Natural killer cell (primary cell): ENCODE results near the gene RAPGEF2. TPM values are rescaled to one million over a fixed set of nuclear protein-coding genes. Genes with fewer than 3 reads are reported as not detected.

Experiments
- ATAC-seq, 3 donors: fragments of 150-1000 bp in 2 of 3; fragments of 200-7000 bp in 1 of 3; cut with Tn5 transposase; 1 replicate in 1 of 3; 2 replicates in 2 of 3; pipeline ENCODE4 v1.10.0; 2021; ENCODE audit warnings: mild to moderate bottlenecking in 2 of 3, moderate library complexity in 2 of 3
- DNase-seq, 2 donors: peaks; one replicate each; pipeline versions ENCODE4 v3.0.0 to v3.0.0-alpha.2; 2013 to 2021; ENCODE audit warnings: mixed read lengths in 1 of 2
- H3K27ac ChIP-seq: one replicate; pipeline ENCODE4 v1.5.1; 2013; ENCODE audit warnings: mild to moderate bottlenecking, low read length
- H3K27me3 ChIP-seq: one replicate; pipeline ENCODE4 v1.6.1; 2013; ENCODE audit warnings: low read length; ENCODE audit not compliant: control insufficient read depth, insufficient read depth
- H3K36me3 ChIP-seq: one replicate; pipeline ENCODE4 v1.6.1; 2013; ENCODE audit warnings: low read length; ENCODE audit not compliant: control insufficient read depth, insufficient read depth
- H3K4me1 ChIP-seq: one replicate; pipeline ENCODE4 v1.6.1; 2013; ENCODE audit warnings: low read length; ENCODE audit not compliant: control insufficient read depth, insufficient read depth
- H3K4me3 ChIP-seq: one replicate; pipeline ENCODE4 v1.5.1; 2013; ENCODE audit warnings: low read length
- H3K9me3 ChIP-seq: one replicate; pipeline ENCODE4 v1.6.1; 2013; ENCODE audit warnings: low read length; ENCODE audit not compliant: control insufficient read depth, insufficient read depth
- H3K27ac Mint-ChIP-seq, 2 donors: one replicate each; pipeline ENCODE4 v1.8.0; 2022; ENCODE audit warnings: mild to moderate bottlenecking in 2 of 2, mixed read lengths in 2 of 2, moderate library complexity in 1 of 2
- H3K27me3 Mint-ChIP-seq, 2 donors: one replicate each; pipeline ENCODE4 v1.8.0; 2022; ENCODE audit warnings: low read depth in 2 of 2, mixed read lengths in 2 of 2
- H3K36me3 Mint-ChIP-seq: one replicate; pipeline ENCODE4 v1.8.0; 2022; ENCODE audit warnings: mixed read lengths
- H3K4me1 Mint-ChIP-seq, 2 donors: one replicate each; pipeline ENCODE4 v1.8.0; 2022; ENCODE audit warnings: mixed read lengths in 2 of 2
- H3K4me3 Mint-ChIP-seq: one replicate; pipeline ENCODE4 v1.8.0; 2022; ENCODE audit warnings: mild to moderate bottlenecking, moderate library complexity, mixed read lengths
- H3K9me3 Mint-ChIP-seq, 2 donors: one replicate each; pipeline ENCODE4 v1.8.0; 2022; ENCODE audit warnings: mixed read lengths in 2 of 2
- WGBS: methylation state at CpG from one replicate; pipeline ENCODE4 v1.1.7; 2013; ENCODE audit warnings: missing lambda C conversion rate; ENCODE audit not compliant: insufficient coverage; 5-methylcytosine and 5-hydroxymethylcytosine counted together
- intact Hi-C: fragments of 100-400 bp; cut with micrococcal nuclease; formaldehyde crosslinking; loops from one replicate; pipeline ENCODE4 v1.14.2; 2022
- total RNA-seq, 4 donors: library from RNA; stranded (reverse); fragments of 120-200 nt in 1 of 4; gene quantifications; one replicate each; pipeline versions ENCODE4 v1.2.3 to v1.2.4, GENCODE V29; 2013 to 2022
- TF ChIP-seq, protein P1 (sequence below): fragments of 200-600 bp; IDR thresholded peaks from one replicate; pipeline ENCODE4 v1.8.0; 2022; ENCODE audit warnings: antibody characterized with exemption

Gene RAPGEF2
- total RNA-seq, 3 donors from 2014 or later (not counting 1 experiment from before 2014, with no cell fraction given): 21.9 to 55.6 (median 27.6) TPM

DNA sequence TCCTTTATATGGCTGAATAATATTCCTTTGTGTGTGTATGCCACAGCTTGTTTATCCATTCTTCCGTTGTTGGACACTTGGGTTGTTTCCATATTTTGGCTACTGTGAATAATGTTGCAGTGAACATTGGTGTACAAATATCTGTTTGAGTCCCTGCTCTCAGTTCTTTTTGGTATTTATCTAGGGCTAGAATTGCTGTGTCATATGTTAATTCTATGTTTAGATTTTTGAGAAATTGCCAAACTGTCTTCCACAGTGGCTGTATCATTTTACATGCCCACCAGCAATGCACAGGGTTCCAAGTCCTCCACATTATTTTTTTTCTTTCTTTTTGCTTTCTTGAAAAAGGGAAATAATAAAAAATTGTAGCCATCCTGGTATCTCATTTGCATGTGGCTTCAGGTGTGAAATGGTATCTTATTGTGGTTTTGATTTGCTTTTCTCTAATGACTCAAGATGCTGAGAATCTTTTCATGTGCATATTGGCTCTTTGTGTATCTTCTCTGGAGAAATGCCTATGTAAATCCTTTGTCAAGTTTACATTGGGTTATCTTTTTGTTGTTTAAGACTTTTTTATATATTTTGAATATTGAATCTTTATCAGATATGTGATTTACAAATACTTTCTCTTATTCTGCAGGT lies 129.7 kb downstream of the RAPGEF2 start:
- Histone ChIP-seq H3K4me1 (no peaks in the 10 kb centered on the region), H3K27ac (no peak overlapping the region), H3K4me3 (no peak overlapping the region), H3K9me3 (no peaks in the 10 kb centered on the region), H3K36me3 (no peaks in the 10 kb centered on the region), H3K27me3 (no peaks in the 10 kb centered on the region)
- Mint-ChIP-seq H3K4me1 (peaks cover 13 to 17% of the 10 kb centered on the region in 2 donors), H3K9me3 (no peaks in the 10 kb centered on the region), H3K27ac (no peak overlapping the region), H3K27me3 (no peaks in the 10 kb centered on the region), H3K36me3 (no peaks in the 10 kb centered on the region), H3K4me3 (no peak overlapping the region)
- TF ChIP-seq, protein P1, sequence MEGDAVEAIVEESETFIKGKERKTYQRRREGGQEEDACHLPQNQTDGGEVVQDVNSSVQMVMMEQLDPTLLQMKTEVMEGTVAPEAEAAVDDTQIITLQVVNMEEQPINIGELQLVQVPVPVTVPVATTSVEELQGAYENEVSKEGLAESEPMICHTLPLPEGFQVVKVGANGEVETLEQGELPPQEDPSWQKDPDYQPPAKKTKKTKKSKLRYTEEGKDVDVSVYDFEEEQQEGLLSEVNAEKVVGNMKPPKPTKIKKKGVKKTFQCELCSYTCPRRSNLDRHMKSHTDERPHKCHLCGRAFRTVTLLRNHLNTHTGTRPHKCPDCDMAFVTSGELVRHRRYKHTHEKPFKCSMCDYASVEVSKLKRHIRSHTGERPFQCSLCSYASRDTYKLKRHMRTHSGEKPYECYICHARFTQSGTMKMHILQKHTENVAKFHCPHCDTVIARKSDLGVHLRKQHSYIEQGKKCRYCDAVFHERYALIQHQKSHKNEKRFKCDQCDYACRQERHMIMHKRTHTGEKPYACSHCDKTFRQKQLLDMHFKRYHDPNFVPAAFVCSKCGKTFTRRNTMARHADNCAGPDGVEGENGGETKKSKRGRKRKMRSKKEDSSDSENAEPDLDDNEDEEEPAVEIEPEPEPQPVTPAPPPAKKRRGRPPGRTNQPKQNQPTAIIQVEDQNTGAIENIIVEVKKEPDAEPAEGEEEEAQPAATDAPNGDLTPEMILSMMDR: no peak
- DNase-seq (peak in 1 of 2 donors; percentile 13), ATAC-seq (no peak)
- 100% methylated on average over 1 of the region's 1 CpG for WGBS
- intact Hi-C loops: no loop called here

DNA sequence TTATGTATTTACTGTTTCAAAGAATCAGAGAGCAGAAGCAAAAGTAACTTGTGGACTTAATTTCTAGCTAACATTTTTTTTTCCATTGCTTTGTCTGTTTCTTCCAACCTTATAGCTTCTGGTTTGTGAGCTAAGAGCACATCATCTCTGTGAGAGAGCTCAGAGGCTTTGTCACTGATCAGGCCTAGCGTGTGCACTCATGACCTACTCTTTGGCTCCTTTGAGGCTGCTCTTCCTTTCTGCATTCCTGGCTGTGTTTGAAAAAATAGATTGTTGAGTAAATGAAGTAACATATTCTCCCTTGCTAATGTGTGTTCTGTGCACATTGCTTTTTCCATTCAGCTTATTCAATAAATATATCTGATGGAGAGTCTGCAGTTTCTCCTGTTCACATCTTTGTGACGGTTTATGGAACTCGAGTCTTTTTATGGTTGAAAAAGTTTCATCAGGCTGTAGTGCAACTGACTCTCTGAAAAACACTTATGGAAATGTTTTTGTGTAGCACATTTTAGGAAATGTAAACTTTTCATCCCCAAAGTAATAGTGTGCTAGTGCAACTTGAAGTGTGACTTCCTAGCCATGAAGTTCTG lies 133.0 kb downstream of the RAPGEF2 start:
- no peak overlapping the region for H3K27ac ChIP-seq
- DNase-seq (no peak), ATAC-seq (no peak)
- Mint-ChIP-seq H3K9me3 (no peaks in the 10 kb centered on the region), H3K27me3 (no peaks in the 10 kb centered on the region), H3K4me1 (peaks cover 13 to 28% of the 10 kb centered on the region in 2 donors), H3K27ac (peak overlapping the region in 1 of 2 donors; percentile 22), H3K4me3 (no peak overlapping the region), H3K36me3 (no peaks in the 10 kb centered on the region)
- TF ChIP-seq, protein P1: no peak
- no peaks in the 10 kb centered on the region for H3K27me3 ChIP-seq
- H3K36me3 ChIP-seq: no peaks in the 10 kb centered on the region
- no peak overlapping the region for H3K4me3 ChIP-seq
- 96% methylated on average over 3 of the region's 3 CpGs for WGBS
- no peaks in the 10 kb centered on the region for H3K9me3 ChIP-seq
- intact Hi-C loops: no loop called here
- H3K4me1 ChIP-seq: no peaks in the 10 kb centered on the region

DNA sequence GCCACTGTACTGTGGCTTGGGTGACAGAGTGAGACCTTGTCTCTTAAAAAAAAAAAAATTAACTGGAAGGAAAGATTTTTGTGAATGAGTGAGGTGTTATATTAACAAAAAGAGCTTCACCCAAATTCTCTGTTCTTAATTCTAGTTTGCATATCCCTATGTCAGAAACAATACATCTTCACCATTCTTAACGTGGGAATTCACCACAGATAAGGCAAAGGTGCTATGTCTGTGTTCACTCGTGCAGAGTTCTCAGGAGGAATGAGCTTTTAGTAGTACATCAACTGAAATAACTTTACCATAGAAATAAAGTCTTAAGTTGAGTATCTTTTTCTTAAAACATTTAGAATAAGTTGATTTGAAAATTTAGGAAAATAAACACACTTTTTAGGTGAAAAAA lies 135.1 kb downstream of the RAPGEF2 start:
- Mint-ChIP-seq H3K27me3 (no peaks in the 10 kb centered on the region), H3K4me3 (no peak overlapping the region), H3K9me3 (no peaks in the 10 kb centered on the region), H3K27ac (no peak overlapping the region), H3K4me1 (peaks cover 5 to 21% of the 10 kb centered on the region in 2 donors), H3K36me3 (no peaks in the 10 kb centered on the region)
- Histone ChIP-seq H3K4me3 (no peak overlapping the region), H3K27me3 (no peaks in the 10 kb centered on the region), H3K9me3 (no peaks in the 10 kb centered on the region), H3K36me3 (no peaks in the 10 kb centered on the region), H3K27ac (no peak overlapping the region), H3K4me1 (no peaks in the 10 kb centered on the region)
- WGBS: 14% methylated on average over 1 of the region's 2 CpGs
- no peak for DNase-seq
- peak in 1 of 3 donors; percentile 22 for ATAC-seq
- intact Hi-C loops: no loop called here
- TF ChIP-seq, protein P1: no peak
